VCaP (cell line): Measurements from ENCODE around the gene CMKLR1.

Experiments
- H3K27ac ChIP-seq: fragments of 450-650 bp; 2 replicates; pipeline ENCODE4 v1.5.1; 2017
- CTCF ChIP-seq: fragments of 450-650 bp; conservative IDR thresholded peaks from 2 replicates; pipeline ENCODE4 v1.5.1; 2017; ENCODE audit warnings: mild to moderate bottlenecking, moderate library complexity

The CMKLR1 gene

GRCh38 chr12:108305991-108306501 is 33.1 kb downstream of the CMKLR1 start:
- H3K27ac ChIP-seq: no peak overlapping the region
- TF ChIP-seq CTCF: no peak

GRCh38 chr12:108305520-108305919 is 33.6 kb downstream of the CMKLR1 start:
- no peak for TF ChIP-seq CTCF

GRCh38 chr12:108304633-108305032 is 34.5 kb downstream of the CMKLR1 start:
- no peak for TF ChIP-seq CTCF
- H3K27ac ChIP-seq: no peak overlapping the region

More at GRCh38 chr12:108305520-108305919, 33.6 kb downstream of the CMKLR1 start:
- no peak overlapping the region for H3K27ac ChIP-seq

- no peak overlapping the region for H3K27ac ChIP-seq
- no peak for TF ChIP-seq CTCF
Observed at GRCh38 chr12:108303703-108304102, 35.4 kb downstream of the CMKLR1 start.

- no peak for TF ChIP-seq CTCF
- no peak overlapping the region for H3K27ac ChIP-seq
Observed at GRCh38 chr12:108302403-108303311, 36.5 kb downstream of the CMKLR1 start.

- no peak overlapping the region for H3K27ac ChIP-seq
Observed at GRCh38 chr12:108302016-108302402, 37.1 kb downstream of the CMKLR1 start.

More at GRCh38 chr12:108302016-108302402, 37.1 kb downstream of the CMKLR1 start:
- no peak for TF ChIP-seq CTCF
